ENCODE results near the gene TMOD1.
"Not testable (repeated sequence)": the region's sequence is repeated elsewhere in the genome, so short reads cannot be mapped to it uniquely, and the experiment has no call there.

TMOD1 gene

GRCh38 chr9:97480174-97480573 is 21.3 kb upstream of the TMOD1 start:
- DNase-seq (ENCODE audit: low read depth in 2 of 2) = peak in 1 of 2 donors; percentile 12
- H3K4me3 ChIP-seq (replicated peaks in 1 of 2; ENCODE audit: low read depth in 2 of 2, low read length in 2 of 2) = no peak overlapping the region
- TF ChIP-seq CTCF (IDR thresholded peaks at IDR 0.05; ENCODE audit: low read depth, low read length) = no peak

- no peak for DNase-seq (ENCODE audit: low read depth in 2 of 2)
- no peak overlapping the region for H3K4me3 ChIP-seq (replicated peaks in 1 of 2; ENCODE audit: low read depth in 2 of 2, low read length in 2 of 2)
- TF ChIP-seq CTCF (IDR thresholded peaks at IDR 0.05; ENCODE audit: low read depth, low read length) = no peak
Observed at GRCh38 chr9:97480749-97481148, 20.7 kb upstream of the TMOD1 start.

GRCh38 chr9:97484134-97484533 is 17.3 kb upstream of the TMOD1 start:
- H3K4me3 ChIP-seq (replicated peaks in 1 of 2; ENCODE audit: low read depth in 2 of 2, low read length in 2 of 2) = no peak overlapping the region
- no peak for DNase-seq (ENCODE audit: low read depth in 2 of 2)
- no peak for TF ChIP-seq CTCF (IDR thresholded peaks at IDR 0.05; ENCODE audit: low read depth, low read length)

GRCh38 chr9:97487107-97487506 is 14.4 kb upstream of the TMOD1 start:
- DNase-seq (ENCODE audit: low read depth in 2 of 2) = peak in 1 of 2 donors; percentile 55
- TF ChIP-seq CTCF (IDR thresholded peaks at IDR 0.05; ENCODE audit: low read depth, low read length) = peak; percentile 56
- no peak overlapping the region for H3K4me3 ChIP-seq (replicated peaks in 1 of 2; ENCODE audit: low read depth in 2 of 2, low read length in 2 of 2)

- no peak overlapping the region for H3K4me3 ChIP-seq (replicated peaks in 1 of 2; ENCODE audit: low read depth in 2 of 2, low read length in 2 of 2)
- DNase-seq (ENCODE audit: low read depth in 2 of 2) = no peak
- no peak for TF ChIP-seq CTCF (IDR thresholded peaks at IDR 0.05; ENCODE audit: low read depth, low read length)
Observed at GRCh38 chr9:97487861-97488260, 13.6 kb upstream of the TMOD1 start.

- H3K4me3 ChIP-seq (replicated peaks in 1 of 2; ENCODE audit: low read depth in 2 of 2, low read length in 2 of 2) = no peak overlapping the region
- DNase-seq (ENCODE audit: low read depth in 2 of 2) = no peak
- no peak for TF ChIP-seq CTCF (IDR thresholded peaks at IDR 0.05; ENCODE audit: low read depth, low read length)
Observed at GRCh38 chr9:97491216-97491999, 10.1 kb upstream of the TMOD1 start.

- not testable (repeated sequence) for H3K4me3 ChIP-seq (replicated peaks in 1 of 2; ENCODE audit: low read depth in 2 of 2, low read length in 2 of 2); DNase-seq (ENCODE audit: low read depth in 2 of 2)
Observed at GRCh38 chr9:97497558-97498375, 3.7 kb upstream of the TMOD1 start.

GRCh38 chr9:97498846-97499245 is 2.6 kb upstream of the TMOD1 start:
- not testable (repeated sequence) for H3K4me3 ChIP-seq (replicated peaks in 1 of 2; ENCODE audit: low read depth in 2 of 2, low read length in 2 of 2); DNase-seq (ENCODE audit: low read depth in 2 of 2)

Data from cardiac fibroblast (primary cell).